OCI-LY1 (cell line): ENCODE data around the gene TBC1D5.

Source experiments
- H2AFZ ChIP-seq: fragments of 200-600 bp; sonication (generic), shearing (Covaris generic); 2 replicates; pipeline ENCODE4 v1.6.0; 2014; ENCODE audit warnings: antibody characterized with exemption, mild to moderate bottlenecking, low read length
- H3F3A ChIP-seq: fragments of 200-600 bp; sonication (generic), shearing (Covaris generic); 2 replicates; pipeline ENCODE4 v1.6.0; 2014; ENCODE audit warnings: mild to moderate bottlenecking, antibody characterized with exemption, low read length, moderate library complexity; ENCODE audit not compliant: insufficient read depth
- H3K27ac ChIP-seq: fragments of 200-600 bp; sonication (generic); 2 replicates; pipeline ENCODE4 v1.5.1; 2014; ENCODE audit warnings: low read length, mixed run types, mild to moderate bottlenecking, low read depth; ENCODE audit not compliant: poor library complexity, severe bottlenecking
- H3K27me3 ChIP-seq: fragments of 200-600 bp; sonication (generic); 2 replicates; pipeline ENCODE4 v1.6.0; 2014; ENCODE audit warnings: antibody characterized with exemption, mild to moderate bottlenecking, low read length, moderate library complexity; ENCODE audit not compliant: insufficient read depth
- H3K36me3 ChIP-seq: fragments of 200-600 bp; sonication (generic); 2 replicates; pipeline ENCODE4 v1.6.1; 2014; ENCODE audit warnings: mild to moderate bottlenecking, antibody characterized with exemption, low read length, moderate library complexity, mixed read lengths; ENCODE audit not compliant: insufficient read depth
- H3K4me1 ChIP-seq: fragments of 200-600 bp; sonication (generic); 2 replicates; pipeline ENCODE4 v1.5.1; 2014; ENCODE audit warnings: mild to moderate bottlenecking, low read length, moderate library complexity; ENCODE audit not compliant: insufficient read depth, severe bottlenecking
- H3K4me2 ChIP-seq: fragments of 200-600 bp; sonication (generic), shearing (Covaris generic); 2 replicates; pipeline ENCODE4 v1.6.1; 2014; ENCODE audit warnings: low read length
- H3K4me3 ChIP-seq: fragments of 200-600 bp; sonication (generic); 2 replicates; pipeline ENCODE4 v1.5.1; 2014; ENCODE audit warnings: low read length, low read depth, mild to moderate bottlenecking, mixed read lengths; ENCODE audit not compliant: poor library complexity, severe bottlenecking
- H3K79me2 ChIP-seq: fragments of 200-600 bp; shearing (Covaris generic); 2 replicates; pipeline ENCODE4 v1.6.1; 2016; ENCODE audit warnings: mixed run types, low read length, mixed read lengths; ENCODE audit not compliant: insufficient read depth
- H3K9ac ChIP-seq: fragments of 200-600 bp; sonication (generic), shearing (Covaris generic); 2 replicates; pipeline ENCODE4 v1.6.1; 2014; ENCODE audit warnings: mild to moderate bottlenecking, low read length, mixed read lengths
- H3K9me2 ChIP-seq: fragments of 200-600 bp; sonication (generic), shearing (Covaris generic); 2 replicates; pipeline ENCODE4 v1.6.1; 2014; ENCODE audit warnings: low read depth, mild to moderate bottlenecking, low read length, mixed read lengths
- H3K9me3 ChIP-seq: fragments of 200-600 bp; shearing (Covaris generic); 2 replicates; pipeline ENCODE4 v1.6.1; 2014; ENCODE audit warnings: low read length, mixed read lengths
- H4K20me1 ChIP-seq: fragments of 200-600 bp; sonication (generic), shearing (Covaris generic); 2 replicates; pipeline ENCODE4 v1.6.0; 2016; ENCODE audit warnings: mild to moderate bottlenecking, low read length; ENCODE audit not compliant: insufficient read depth
- EZH2 ChIP-seq: fragments of 200-600 bp; sonication (generic), shearing (Covaris generic); IDR thresholded peaks from 2 replicates; pipeline ENCODE4 v1.8.0; 2017; ENCODE audit warnings: borderline replicate concordance, mixed run types, mild to moderate bottlenecking, antibody characterized with exemption, low read length, moderate library complexity, mixed read lengths
- TF ChIP-seq, protein P1 (sequence below): fragments of 200-600 bp; sonication (generic), shearing (Covaris generic); IDR thresholded peaks from 2 replicates; pipeline ENCODE4 v1.5.1; 2017; ENCODE audit warnings: mild to moderate bottlenecking, antibody characterized with exemption, low read length, moderate library complexity, mixed read lengths

The TBC1D5 gene

DNA sequence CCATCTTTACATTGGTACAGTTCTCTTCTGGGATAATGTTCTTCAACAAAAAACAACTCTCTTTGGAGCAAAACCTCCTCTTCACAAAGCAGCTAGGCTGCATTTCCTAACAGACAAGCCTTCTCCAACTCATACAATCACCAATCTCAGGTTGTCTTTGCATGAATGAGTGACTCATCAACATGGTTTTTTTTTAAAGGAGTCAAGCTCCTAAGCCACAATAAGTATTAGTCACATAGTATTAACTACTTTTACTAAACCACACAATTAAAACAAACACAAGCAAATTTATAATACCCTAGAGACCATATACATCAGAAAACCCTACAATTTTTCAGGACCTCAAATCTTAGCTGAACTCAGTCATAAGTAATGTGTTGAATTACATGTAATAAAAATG lies 137.4 kb downstream of the TBC1D5 start:
- Histone ChIP-seq H3K9me3 (no peaks in the 10 kb centered on the region), H3K9ac (no peak overlapping the region), H3K4me3 (no peak overlapping the region), H3K27ac (no peak overlapping the region), H3K27me3 (no peaks in the 10 kb centered on the region), H4K20me1 (no peaks in the 10 kb centered on the region), H3K4me1 (no peaks in the 10 kb centered on the region), H2AFZ (no peak overlapping the region), H3K79me2 (no peaks in the 10 kb centered on the region), H3F3A (no peaks in the 10 kb centered on the region), H3K36me3 (no peaks in the 10 kb centered on the region), H3K4me2 (no peak overlapping the region), H3K9me2 (no peaks in the 10 kb centered on the region)
- TF ChIP-seq, protein P1, sequence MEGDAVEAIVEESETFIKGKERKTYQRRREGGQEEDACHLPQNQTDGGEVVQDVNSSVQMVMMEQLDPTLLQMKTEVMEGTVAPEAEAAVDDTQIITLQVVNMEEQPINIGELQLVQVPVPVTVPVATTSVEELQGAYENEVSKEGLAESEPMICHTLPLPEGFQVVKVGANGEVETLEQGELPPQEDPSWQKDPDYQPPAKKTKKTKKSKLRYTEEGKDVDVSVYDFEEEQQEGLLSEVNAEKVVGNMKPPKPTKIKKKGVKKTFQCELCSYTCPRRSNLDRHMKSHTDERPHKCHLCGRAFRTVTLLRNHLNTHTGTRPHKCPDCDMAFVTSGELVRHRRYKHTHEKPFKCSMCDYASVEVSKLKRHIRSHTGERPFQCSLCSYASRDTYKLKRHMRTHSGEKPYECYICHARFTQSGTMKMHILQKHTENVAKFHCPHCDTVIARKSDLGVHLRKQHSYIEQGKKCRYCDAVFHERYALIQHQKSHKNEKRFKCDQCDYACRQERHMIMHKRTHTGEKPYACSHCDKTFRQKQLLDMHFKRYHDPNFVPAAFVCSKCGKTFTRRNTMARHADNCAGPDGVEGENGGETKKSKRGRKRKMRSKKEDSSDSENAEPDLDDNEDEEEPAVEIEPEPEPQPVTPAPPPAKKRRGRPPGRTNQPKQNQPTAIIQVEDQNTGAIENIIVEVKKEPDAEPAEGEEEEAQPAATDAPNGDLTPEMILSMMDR, result no peak
- TF ChIP-seq EZH2, result no peak

DNA sequence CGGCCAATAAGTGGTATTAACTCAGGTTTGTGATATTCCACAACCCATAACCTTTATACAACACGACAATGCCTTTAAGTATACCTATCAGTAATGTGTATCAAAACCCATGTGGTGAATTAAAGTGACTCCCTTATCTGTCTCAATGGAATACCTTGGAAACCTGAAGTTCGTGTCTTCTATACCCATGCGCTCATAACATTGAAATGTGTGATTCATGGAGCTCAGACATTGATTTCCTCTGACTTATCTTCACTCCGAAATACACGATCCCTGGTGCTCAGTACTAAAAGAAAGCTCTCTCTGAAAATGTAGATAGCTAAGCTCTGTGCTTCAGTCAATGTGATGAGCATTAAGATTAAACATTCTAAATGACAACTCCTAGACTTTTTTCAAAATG lies 140.3 kb downstream of the TBC1D5 start:
- TF ChIP-seq, protein P1, result no peak
- TF ChIP-seq EZH2, result no peak

DNA sequence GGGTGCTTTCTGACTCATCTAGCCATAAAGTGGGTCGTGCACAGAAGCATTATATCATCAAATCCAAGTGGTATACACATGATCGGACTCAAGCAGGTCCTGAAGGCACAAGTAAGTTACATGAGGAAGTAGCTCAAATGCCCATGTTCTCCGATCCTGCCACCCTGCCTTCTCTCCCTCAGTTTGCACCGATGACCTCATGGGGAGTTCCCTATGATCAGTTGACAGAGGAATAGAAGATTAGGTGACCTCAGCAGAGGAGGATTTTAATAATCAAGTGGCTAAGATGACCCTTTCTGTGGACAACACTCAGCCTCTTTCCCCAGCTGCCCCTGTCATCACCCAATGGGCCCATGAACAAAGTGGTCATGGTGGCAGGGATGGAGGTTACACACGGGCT lies 149.5 kb downstream of the TBC1D5 start:
- no peak overlapping the region for H3K27ac ChIP-seq
- no peaks in the 10 kb centered on the region for H4K20me1 ChIP-seq
- no peaks in the 10 kb centered on the region for H3K27me3 ChIP-seq
- H3K36me3 ChIP-seq, result no peaks in the 10 kb centered on the region; the same call in 1 of the 2 replicates
- H3K4me3 ChIP-seq, result no peak overlapping the region
- no peak overlapping the region for H2AFZ ChIP-seq
- no peak overlapping the region for H3K4me2 ChIP-seq
- TF ChIP-seq, protein P1, result no peak
- TF ChIP-seq EZH2, result no peak
- no peaks in the 10 kb centered on the region for H3K79me2 ChIP-seq
- H3K9ac ChIP-seq, result no peak overlapping the region
- H3K9me2 ChIP-seq, result no peaks in the 10 kb centered on the region
- H3K9me3 ChIP-seq, result peaks cover 11% of the 10 kb centered on the region; the same call in 1 of the 2 replicates
- H3K4me1 ChIP-seq, result no peaks in the 10 kb centered on the region
- H3F3A ChIP-seq, result no peaks in the 10 kb centered on the region

More for the DNA sequence above, 140.3 kb downstream of the TBC1D5 start:
- Histone ChIP-seq H3K9ac (no peak overlapping the region), H3K4me3 (no peak overlapping the region), H3K9me2 (no peaks in the 10 kb centered on the region), H3K4me2 (no peak overlapping the region), H2AFZ (no peak overlapping the region), H3K27ac (no peak overlapping the region), H4K20me1 (no peaks in the 10 kb centered on the region), H3K79me2 (no peaks in the 10 kb centered on the region), H3F3A (no peaks in the 10 kb centered on the region), H3K4me1 (no peaks in the 10 kb centered on the region), H3K36me3 (no peaks in the 10 kb centered on the region), H3K27me3 (no peaks in the 10 kb centered on the region), H3K9me3 (no peaks in the 10 kb centered on the region)
